ENCODE data around the gene RBFOX2.

DNA sequence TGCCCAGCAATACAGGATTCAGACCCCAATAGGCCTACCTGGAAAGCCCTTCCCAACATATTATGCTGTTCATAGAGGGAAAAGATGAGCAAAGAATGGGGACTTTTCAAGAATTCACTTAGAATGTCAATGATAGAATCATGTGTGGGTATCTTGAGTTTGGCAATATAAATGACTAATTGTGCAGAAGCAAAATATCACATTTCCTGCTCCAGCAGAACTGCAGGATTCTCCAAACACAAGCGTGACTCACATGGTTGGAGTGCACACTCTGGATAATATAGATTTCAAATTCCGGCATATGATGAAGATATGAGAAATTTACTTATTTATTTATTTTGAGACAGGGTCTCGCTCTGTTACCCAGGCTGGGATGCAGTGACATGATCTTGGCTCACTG, 323.5 kb downstream of the RBFOX2 start:
- no peak for TF ChIP-seq CTCF (IDR thresholded peaks at IDR 0.05; ENCODE audit: low read depth, low read length)
- no peak for TF ChIP-seq EZH2phosphoT487 (IDR thresholded peaks at IDR 0.05; ENCODE audit: low read depth)

Data from OCI-LY3 (cell line).